ENCODE results near the gene PGPEP1. TPM values are rescaled to one million over a fixed set of nuclear protein-coding genes. Genes with fewer than 3 reads are reported as not detected.

PGPEP1 gene
- polyA plus RNA-seq, 1 of the 3 experiments (the other 2 are of a cell fraction) = 13.8 TPM

- DNase-seq = no peak
- Histone ChIP-seq H3K4me1 (ENCODE audit: control insufficient read depth in 1 of 2, insufficient read depth in 2 of 2, low read depth in 1 of 2, low read length in 1 of 2) (no peaks in the 10 kb centered on the region; a peak in 1 of 4 replicates), H3K79me2 (ENCODE audit: insufficient read depth) (no peaks in the 10 kb centered on the region), H3F3A (replicated peaks; ENCODE audit: insufficient read depth) (peaks cover 3% of the 10 kb centered on the region), H3K9me3 (no peaks in the 10 kb centered on the region), H3K36me3 (replicated peaks in 1 of 2; ENCODE audit: control insufficient read depth in 1 of 2, insufficient read depth in 2 of 2, low read length in 1 of 2) (no peaks in the 10 kb centered on the region), H4K20me1 (ENCODE audit: insufficient read depth) (no peaks in the 10 kb centered on the region), H2AFZ (ENCODE audit: low read depth) (no peak overlapping the region), H3K27me3 (ENCODE audit: insufficient read depth) (no peaks in the 10 kb centered on the region), H3K4me3 (ENCODE audit: low read depth in 2 of 2, low read length in 1 of 2) (no peak overlapping the region), H3K27ac (ENCODE audit: low read depth in 2 of 2, low read length in 1 of 2) (no peak overlapping the region), H3K9me2 (no peaks in the 10 kb centered on the region), H3K9ac (no peak overlapping the region), H3K4me2 (no peak overlapping the region)
- TF ChIP-seq RCOR1 (IDR thresholded peaks at IDR 0.05; ENCODE audit: low read length) (no peak), TEAD4 (IDR thresholded peaks at IDR 0.05; ENCODE audit: borderline replicate concordance, insufficient read depth) (no peak), TCF12 (IDR thresholded peaks at IDR 0.05) (no peak), ELF1 (IDR thresholded peaks at IDR 0.05) (no peak), EP300 (IDR thresholded peaks at IDR 0.05; ENCODE audit: borderline replicate concordance in 1 of 2, low read depth in 1 of 2, low read length in 1 of 2) (no peak), SIN3A (IDR thresholded peaks at IDR 0.05; ENCODE audit: borderline replicate concordance, low read depth, low read length) (no peak), GATA2 (CRISPR knock-in tag; IDR thresholded peaks at IDR 0.05) (no peak), EZH2phosphoT487 (IDR thresholded peaks at IDR 0.05; ENCODE audit: borderline replicate concordance, low read depth) (no peak), CTCF (IDR thresholded peaks at IDR 0.05) (no peak)
- TF ChIP-seq, protein P1, sequence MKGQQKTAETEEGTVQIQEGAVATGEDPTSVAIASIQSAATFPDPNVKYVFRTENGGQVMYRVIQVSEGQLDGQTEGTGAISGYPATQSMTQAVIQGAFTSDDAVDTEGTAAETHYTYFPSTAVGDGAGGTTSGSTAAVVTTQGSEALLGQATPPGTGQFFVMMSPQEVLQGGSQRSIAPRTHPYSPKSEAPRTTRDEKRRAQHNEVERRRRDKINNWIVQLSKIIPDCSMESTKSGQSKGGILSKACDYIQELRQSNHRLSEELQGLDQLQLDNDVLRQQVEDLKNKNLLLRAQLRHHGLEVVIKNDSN (IDR thresholded peaks at IDR 0.05; ENCODE audit: borderline replicate concordance, low read depth) = no peak
- ChIA-PET CTCF (interaction anchor here (0.7 to 3.9 kb wide), 4 partner anchors 9 to 47 kb away, joined by 3 to 17 read pairs (median 6); no protein-coding TSS in a partner anchor), POLR2A (no interaction called here)
- 75% methylated on average over 16 of the region's 37 CpGs for WGBS (ENCODE audit: low lambda C conversion rate)
Measured at GRCh38 chr19:18396471-18397241, 56.3 kb downstream of the PGPEP1 start.

- no peaks in the 10 kb centered on the region for H4K20me1 ChIP-seq (ENCODE audit: insufficient read depth)
- no peak within 1 kb of the TSS for H3K4me3 ChIP-seq (ENCODE audit: low read depth in 2 of 2, low read length in 1 of 2)
- no peaks in the 10 kb centered on the region for H3K79me2 ChIP-seq (ENCODE audit: insufficient read depth)
- peaks cover 3% of the 10 kb centered on the region for H3F3A ChIP-seq (replicated peaks; ENCODE audit: insufficient read depth)
- ChIA-PET POLR2A (no interaction called here), CTCF (interaction anchor here (0.9 to 3.9 kb wide), 7 partner anchors 9 to 118 kb away, joined by 3 to 25 read pairs (median 5); partner anchors contain the start of genes GDF15 and SSBP4)
- H3K9me2 ChIP-seq = no peaks in the 10 kb centered on the region
- no peak for TF ChIP-seq NRF1 (IDR thresholded peaks at IDR 0.05; ENCODE audit: low read depth, low read length)
- TF ChIP-seq, protein P2, sequence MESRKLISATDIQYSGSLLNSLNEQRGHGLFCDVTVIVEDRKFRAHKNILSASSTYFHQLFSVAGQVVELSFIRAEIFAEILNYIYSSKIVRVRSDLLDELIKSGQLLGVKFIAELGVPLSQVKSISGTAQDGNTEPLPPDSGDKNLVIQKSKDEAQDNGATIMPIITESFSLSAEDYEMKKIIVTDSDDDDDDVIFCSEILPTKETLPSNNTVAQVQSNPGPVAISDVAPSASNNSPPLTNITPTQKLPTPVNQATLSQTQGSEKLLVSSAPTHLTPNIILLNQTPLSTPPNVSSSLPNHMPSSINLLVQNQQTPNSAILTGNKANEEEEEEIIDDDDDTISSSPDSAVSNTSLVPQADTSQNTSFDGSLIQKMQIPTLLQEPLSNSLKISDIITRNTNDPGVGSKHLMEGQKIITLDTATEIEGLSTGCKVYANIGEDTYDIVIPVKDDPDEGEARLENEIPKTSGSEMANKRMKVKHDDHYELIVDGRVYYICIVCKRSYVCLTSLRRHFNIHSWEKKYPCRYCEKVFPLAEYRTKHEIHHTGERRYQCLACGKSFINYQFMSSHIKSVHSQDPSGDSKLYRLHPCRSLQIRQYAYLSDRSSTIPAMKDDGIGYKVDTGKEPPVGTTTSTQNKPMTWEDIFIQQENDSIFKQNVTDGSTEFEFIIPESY (IDR thresholded peaks at IDR 0.05; ENCODE audit: borderline replicate concordance, low read depth) = no peak
- no peak for TF ChIP-seq ELF1 (IDR thresholded peaks at IDR 0.05)
- TF ChIP-seq, protein P3, sequence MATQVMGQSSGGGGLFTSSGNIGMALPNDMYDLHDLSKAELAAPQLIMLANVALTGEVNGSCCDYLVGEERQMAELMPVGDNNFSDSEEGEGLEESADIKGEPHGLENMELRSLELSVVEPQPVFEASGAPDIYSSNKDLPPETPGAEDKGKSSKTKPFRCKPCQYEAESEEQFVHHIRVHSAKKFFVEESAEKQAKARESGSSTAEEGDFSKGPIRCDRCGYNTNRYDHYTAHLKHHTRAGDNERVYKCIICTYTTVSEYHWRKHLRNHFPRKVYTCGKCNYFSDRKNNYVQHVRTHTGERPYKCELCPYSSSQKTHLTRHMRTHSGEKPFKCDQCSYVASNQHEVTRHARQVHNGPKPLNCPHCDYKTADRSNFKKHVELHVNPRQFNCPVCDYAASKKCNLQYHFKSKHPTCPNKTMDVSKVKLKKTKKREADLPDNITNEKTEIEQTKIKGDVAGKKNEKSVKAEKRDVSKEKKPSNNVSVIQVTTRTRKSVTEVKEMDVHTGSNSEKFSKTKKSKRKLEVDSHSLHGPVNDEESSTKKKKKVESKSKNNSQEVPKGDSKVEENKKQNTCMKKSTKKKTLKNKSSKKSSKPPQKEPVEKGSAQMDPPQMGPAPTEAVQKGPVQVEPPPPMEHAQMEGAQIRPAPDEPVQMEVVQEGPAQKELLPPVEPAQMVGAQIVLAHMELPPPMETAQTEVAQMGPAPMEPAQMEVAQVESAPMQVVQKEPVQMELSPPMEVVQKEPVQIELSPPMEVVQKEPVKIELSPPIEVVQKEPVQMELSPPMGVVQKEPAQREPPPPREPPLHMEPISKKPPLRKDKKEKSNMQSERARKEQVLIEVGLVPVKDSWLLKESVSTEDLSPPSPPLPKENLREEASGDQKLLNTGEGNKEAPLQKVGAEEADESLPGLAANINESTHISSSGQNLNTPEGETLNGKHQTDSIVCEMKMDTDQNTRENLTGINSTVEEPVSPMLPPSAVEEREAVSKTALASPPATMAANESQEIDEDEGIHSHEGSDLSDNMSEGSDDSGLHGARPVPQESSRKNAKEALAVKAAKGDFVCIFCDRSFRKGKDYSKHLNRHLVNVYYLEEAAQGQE (IDR thresholded peaks at IDR 0.05; ENCODE audit: low read depth, low read length) = no peak
- no peak for TF ChIP-seq TAF1 (IDR thresholded peaks at IDR 0.05; ENCODE audit: borderline replicate concordance, low read depth, low read length)
- no peak for TF ChIP-seq EZH2phosphoT487 (IDR thresholded peaks at IDR 0.05; ENCODE audit: borderline replicate concordance, low read depth)
- no peak within 1 kb of the TSS for H3K9ac ChIP-seq
- no peak within 1 kb of the TSS for H3K4me2 ChIP-seq
- 31% methylated on average over 21 of the region's 33 CpGs for WGBS (ENCODE audit: low lambda C conversion rate)
- H3K36me3 ChIP-seq (replicated peaks in 1 of 2; ENCODE audit: control insufficient read depth in 1 of 2, insufficient read depth in 2 of 2, low read length in 1 of 2) = no peaks in the 10 kb centered on the region
- H2AFZ ChIP-seq (ENCODE audit: low read depth) = no peak within 1 kb of the TSS
- no peaks in the 10 kb centered on the region; a peak in 1 of 4 replicates for H3K4me1 ChIP-seq (ENCODE audit: control insufficient read depth in 1 of 2, insufficient read depth in 2 of 2, low read depth in 1 of 2, low read length in 1 of 2)
- no peaks in the 10 kb centered on the region for H3K9me3 ChIP-seq
- no peak within 1 kb of the TSS for H3K27ac ChIP-seq (ENCODE audit: low read depth in 2 of 2, low read length in 1 of 2)
- DNase-seq = peak; percentile 63
- H3K27me3 ChIP-seq (ENCODE audit: insufficient read depth) = no peaks in the 10 kb centered on the region
Measured at GRCh38 chr19:18397242-18398202, 57.1 kb downstream of the PGPEP1 start, which contains the start of gene LRRC25. Gene LRRC25, minus strand, starts transcription at chr19:18397622. Its CDS starts 659 bp downstream, at chr19:18396963.

Data from SK-N-SH (cell line).